PC-3 (cell line): Measurements from ENCODE around the gene MARCHF3.

ENCODE experiments used
- EZH2 ChIP-seq: fragments of 300-600 bp; sonication (generic); IDR thresholded peaks from one replicate; pipeline ENCODE4 v1.6.1; 2017; ENCODE audit warnings: antibody characterized with exemption, mild to moderate bottlenecking, low read length; ENCODE audit not compliant: unreplicated experiment
- EZH2phosphoT487 ChIP-seq: fragments of 300-600 bp; sonication (generic); IDR thresholded peaks from 2 replicates; pipeline ENCODE4 v1.6.1; 2018; ENCODE audit warnings: mild to moderate bottlenecking, antibody characterized with exemption, low read length, borderline replicate concordance
- TF ChIP-seq, protein P1 (sequence below): fragments of 300-600 bp; sonication (generic); conservative IDR thresholded peaks from 2 replicates; pipeline ENCODE4 v1.5.1; 2017; ENCODE audit warnings: antibody characterized with exemption, low read depth, mild to moderate bottlenecking, low read length

GRCh38 chr5:127015716-127016115, 14.6 kb downstream of the MARCHF3 start:
- TF ChIP-seq, protein P1, sequence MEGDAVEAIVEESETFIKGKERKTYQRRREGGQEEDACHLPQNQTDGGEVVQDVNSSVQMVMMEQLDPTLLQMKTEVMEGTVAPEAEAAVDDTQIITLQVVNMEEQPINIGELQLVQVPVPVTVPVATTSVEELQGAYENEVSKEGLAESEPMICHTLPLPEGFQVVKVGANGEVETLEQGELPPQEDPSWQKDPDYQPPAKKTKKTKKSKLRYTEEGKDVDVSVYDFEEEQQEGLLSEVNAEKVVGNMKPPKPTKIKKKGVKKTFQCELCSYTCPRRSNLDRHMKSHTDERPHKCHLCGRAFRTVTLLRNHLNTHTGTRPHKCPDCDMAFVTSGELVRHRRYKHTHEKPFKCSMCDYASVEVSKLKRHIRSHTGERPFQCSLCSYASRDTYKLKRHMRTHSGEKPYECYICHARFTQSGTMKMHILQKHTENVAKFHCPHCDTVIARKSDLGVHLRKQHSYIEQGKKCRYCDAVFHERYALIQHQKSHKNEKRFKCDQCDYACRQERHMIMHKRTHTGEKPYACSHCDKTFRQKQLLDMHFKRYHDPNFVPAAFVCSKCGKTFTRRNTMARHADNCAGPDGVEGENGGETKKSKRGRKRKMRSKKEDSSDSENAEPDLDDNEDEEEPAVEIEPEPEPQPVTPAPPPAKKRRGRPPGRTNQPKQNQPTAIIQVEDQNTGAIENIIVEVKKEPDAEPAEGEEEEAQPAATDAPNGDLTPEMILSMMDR, result no peak
- TF ChIP-seq EZH2phosphoT487, result no peak
- TF ChIP-seq EZH2, result no peak
